Measurements from ENCODE around the gene CCDC186.

DNA sequence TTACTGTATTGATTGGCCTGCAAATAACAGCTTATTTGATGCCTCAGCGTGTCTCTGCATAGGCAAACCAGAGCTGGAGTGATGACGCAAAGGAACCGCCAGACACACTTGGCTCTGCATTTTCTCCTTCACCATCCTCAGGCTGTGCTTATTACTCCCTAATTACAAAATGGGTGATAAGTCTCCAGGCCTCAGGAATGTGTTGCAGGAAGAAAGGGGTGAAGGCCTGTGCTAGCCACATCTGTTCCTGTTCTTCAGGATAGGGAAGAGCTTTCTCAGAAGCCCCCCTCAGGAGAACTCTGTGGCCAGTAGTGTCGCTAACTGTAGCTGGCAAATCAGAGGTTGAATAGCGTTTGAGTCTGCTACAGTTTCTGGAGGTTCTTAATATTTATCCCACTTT, 10.3 kb upstream of the CCDC186 start:
- no peak for TF ChIP-seq CTCF (IDR thresholded peaks at IDR 0.05)
- no peak for TF ChIP-seq POLR2A (IDR thresholded peaks at IDR 0.05)
- TF ChIP-seq POLR2AphosphoS5 (IDR thresholded peaks at IDR 0.05), result no peak
- no peak for TF ChIP-seq EP300 (IDR thresholded peaks at IDR 0.05)
